Suprapubic skin (tissue), 4 donors: ENCODE results near the gene KCTD3.

Experiments used
- POLR2A ChIP-seq, 2 donors: fragments of 450-650 bp; IDR thresholded peaks; one replicate each; pipeline ENCODE4 v1.6.1; 2017; ENCODE audit warnings: antibody characterized with exemption in 2 of 2, mild to moderate bottlenecking in 2 of 2, moderate library complexity in 2 of 2
- POLR2AphosphoS5 ChIP-seq, 3 donors: sonication (generic); formaldehyde crosslinking; IDR thresholded peaks; one replicate each; pipeline ENCODE4 v1.6.1; 2017; ENCODE audit warnings: antibody characterized with exemption in 3 of 3
- TF ChIP-seq, protein P1 (sequence below), 2 donors: fragments of 200-600 bp in 1 of 2; fragments of 450-650 bp in 1 of 2; sonication (generic) in 1 of 2; IDR thresholded peaks; one replicate each; pipeline ENCODE4 v1.5.1; 2016 to 2019; ENCODE audit warnings: antibody characterized with exemption in 2 of 2, mild to moderate bottlenecking in 1 of 2, moderate library complexity in 1 of 2

DNA sequence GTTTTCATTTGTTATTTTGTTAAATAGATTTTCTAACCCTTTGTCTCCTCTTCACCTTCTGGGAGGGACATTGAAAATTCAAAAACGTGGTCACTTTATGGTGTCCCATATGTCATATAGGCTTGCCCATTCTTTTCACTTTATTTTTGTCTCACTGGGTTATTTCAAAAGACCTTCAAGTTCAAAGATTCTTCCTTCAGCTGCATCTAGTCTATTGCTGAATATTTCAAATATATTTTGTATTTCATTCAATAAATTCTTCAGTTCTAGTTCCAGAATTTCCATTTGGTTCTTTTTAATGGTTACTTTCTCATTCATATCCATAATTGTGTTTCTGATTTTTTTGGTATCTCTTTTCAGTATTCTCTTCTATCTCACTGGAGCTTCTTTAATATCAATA, 11.6 kb upstream of the KCTD3 start:
- TF ChIP-seq POLR2AphosphoS5 (IDR thresholded peaks at IDR 0.05) (no peak), POLR2A (IDR thresholded peaks at IDR 0.05) (no peak)
- TF ChIP-seq, protein P1, sequence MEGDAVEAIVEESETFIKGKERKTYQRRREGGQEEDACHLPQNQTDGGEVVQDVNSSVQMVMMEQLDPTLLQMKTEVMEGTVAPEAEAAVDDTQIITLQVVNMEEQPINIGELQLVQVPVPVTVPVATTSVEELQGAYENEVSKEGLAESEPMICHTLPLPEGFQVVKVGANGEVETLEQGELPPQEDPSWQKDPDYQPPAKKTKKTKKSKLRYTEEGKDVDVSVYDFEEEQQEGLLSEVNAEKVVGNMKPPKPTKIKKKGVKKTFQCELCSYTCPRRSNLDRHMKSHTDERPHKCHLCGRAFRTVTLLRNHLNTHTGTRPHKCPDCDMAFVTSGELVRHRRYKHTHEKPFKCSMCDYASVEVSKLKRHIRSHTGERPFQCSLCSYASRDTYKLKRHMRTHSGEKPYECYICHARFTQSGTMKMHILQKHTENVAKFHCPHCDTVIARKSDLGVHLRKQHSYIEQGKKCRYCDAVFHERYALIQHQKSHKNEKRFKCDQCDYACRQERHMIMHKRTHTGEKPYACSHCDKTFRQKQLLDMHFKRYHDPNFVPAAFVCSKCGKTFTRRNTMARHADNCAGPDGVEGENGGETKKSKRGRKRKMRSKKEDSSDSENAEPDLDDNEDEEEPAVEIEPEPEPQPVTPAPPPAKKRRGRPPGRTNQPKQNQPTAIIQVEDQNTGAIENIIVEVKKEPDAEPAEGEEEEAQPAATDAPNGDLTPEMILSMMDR (IDR thresholded peaks at IDR 0.05) = no peak
